ENCODE results near the gene FER1L5.

FER1L5 gene

DNA sequence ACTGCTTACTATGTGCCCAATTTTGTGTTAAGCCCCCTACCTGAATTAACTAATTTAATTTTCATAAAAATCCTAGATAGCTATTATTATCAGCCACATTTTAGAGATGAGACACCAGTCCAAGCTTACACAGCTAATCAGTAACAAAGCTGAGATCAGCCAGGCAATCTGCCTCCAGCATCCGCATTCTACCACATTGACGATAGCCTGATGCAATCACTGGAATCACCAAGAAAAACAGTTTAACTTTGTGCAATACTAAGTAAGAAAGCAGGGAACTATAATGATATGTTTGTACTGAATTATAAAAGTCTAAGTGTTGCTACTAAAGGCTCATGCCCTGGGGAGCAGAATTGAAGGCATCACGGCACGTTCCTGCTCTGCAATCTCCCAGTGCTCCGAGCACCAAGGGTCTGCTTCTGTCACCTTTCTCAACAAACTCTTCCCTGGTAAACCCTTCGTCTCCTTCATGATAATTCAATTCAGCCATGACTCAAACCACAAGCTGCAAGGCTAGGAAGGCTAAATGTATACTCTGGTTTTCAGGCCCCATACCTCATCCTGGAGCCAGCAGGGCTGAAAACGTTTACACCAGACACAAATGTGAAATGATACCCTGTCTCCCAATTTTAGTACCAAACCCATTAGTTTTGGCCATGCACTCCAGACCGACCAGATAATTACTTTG, 23.8 kb upstream of the FER1L5 start:
- TF ChIP-seq RAD21 (IDR thresholded peaks at IDR 0.05; ENCODE audit: low read depth) (no peak), TCF12 (IDR thresholded peaks at IDR 0.05; ENCODE audit: low read depth) (no peak), NFIC (IDR thresholded peaks at IDR 0.05) (no peak), CREB1 (IDR thresholded peaks at IDR 0.05; ENCODE audit: low read depth) (no peak), ZBTB7A (IDR thresholded peaks at IDR 0.05; ENCODE audit: low read depth) (no peak), TEAD4 (IDR thresholded peaks at IDR 0.05) (no peak), YY1 (IDR thresholded peaks at IDR 0.05; ENCODE audit: low read depth) (no peak), EP300 (IDR thresholded peaks at IDR 0.05; ENCODE audit: borderline replicate concordance) (no peak), CEBPB (IDR thresholded peaks at IDR 0.05) (no peak), TAF1 (IDR thresholded peaks at IDR 0.05; ENCODE audit: low read depth) (no peak)
- TF ChIP-seq, protein P1, sequence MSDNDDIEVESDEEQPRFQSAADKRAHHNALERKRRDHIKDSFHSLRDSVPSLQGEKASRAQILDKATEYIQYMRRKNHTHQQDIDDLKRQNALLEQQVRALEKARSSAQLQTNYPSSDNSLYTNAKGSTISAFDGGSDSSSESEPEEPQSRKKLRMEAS (IDR thresholded peaks at IDR 0.05): no peak
- TF ChIP-seq, protein P2, sequence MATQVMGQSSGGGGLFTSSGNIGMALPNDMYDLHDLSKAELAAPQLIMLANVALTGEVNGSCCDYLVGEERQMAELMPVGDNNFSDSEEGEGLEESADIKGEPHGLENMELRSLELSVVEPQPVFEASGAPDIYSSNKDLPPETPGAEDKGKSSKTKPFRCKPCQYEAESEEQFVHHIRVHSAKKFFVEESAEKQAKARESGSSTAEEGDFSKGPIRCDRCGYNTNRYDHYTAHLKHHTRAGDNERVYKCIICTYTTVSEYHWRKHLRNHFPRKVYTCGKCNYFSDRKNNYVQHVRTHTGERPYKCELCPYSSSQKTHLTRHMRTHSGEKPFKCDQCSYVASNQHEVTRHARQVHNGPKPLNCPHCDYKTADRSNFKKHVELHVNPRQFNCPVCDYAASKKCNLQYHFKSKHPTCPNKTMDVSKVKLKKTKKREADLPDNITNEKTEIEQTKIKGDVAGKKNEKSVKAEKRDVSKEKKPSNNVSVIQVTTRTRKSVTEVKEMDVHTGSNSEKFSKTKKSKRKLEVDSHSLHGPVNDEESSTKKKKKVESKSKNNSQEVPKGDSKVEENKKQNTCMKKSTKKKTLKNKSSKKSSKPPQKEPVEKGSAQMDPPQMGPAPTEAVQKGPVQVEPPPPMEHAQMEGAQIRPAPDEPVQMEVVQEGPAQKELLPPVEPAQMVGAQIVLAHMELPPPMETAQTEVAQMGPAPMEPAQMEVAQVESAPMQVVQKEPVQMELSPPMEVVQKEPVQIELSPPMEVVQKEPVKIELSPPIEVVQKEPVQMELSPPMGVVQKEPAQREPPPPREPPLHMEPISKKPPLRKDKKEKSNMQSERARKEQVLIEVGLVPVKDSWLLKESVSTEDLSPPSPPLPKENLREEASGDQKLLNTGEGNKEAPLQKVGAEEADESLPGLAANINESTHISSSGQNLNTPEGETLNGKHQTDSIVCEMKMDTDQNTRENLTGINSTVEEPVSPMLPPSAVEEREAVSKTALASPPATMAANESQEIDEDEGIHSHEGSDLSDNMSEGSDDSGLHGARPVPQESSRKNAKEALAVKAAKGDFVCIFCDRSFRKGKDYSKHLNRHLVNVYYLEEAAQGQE (IDR thresholded peaks at IDR 0.05; ENCODE audit: low read depth): no peak
- TF ChIP-seq, protein P3, sequence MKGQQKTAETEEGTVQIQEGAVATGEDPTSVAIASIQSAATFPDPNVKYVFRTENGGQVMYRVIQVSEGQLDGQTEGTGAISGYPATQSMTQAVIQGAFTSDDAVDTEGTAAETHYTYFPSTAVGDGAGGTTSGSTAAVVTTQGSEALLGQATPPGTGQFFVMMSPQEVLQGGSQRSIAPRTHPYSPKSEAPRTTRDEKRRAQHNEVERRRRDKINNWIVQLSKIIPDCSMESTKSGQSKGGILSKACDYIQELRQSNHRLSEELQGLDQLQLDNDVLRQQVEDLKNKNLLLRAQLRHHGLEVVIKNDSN (IDR thresholded peaks at IDR 0.05): no peak

DNA sequence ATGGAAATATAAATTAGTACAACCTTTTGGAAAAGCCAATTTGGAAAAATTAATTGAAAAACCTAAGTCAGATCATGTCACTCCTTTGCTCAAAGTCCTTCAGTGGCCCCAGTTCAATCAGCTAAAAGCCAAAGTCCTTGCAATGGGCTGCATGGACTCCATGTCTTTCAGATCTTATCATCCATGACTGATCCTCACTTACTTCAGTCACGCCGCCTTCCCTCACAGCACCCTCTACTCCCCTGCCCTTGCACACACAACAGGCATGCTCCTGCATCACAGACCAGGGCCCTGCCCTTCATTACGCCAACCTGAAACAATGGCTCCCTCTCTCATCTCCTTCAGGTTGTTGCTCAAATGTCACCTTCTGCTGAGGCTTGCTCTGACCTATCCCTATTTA, 20.0 kb upstream of the FER1L5 start:
- TF ChIP-seq NFIC (IDR thresholded peaks at IDR 0.05) (no peak), YY1 (IDR thresholded peaks at IDR 0.05; ENCODE audit: low read depth) (no peak), EGR1 (IDR thresholded peaks at IDR 0.05) (no peak), ZBTB7A (IDR thresholded peaks at IDR 0.05; ENCODE audit: low read depth) (no peak), TCF12 (IDR thresholded peaks at IDR 0.05; ENCODE audit: low read depth) (no peak), TEAD4 (IDR thresholded peaks at IDR 0.05) (no peak), FOXM1 (IDR thresholded peaks at IDR 0.05; ENCODE audit: borderline replicate concordance, low read depth) (no peak), RAD21 (IDR thresholded peaks at IDR 0.05; ENCODE audit: low read depth) (no peak), TAF1 (IDR thresholded peaks at IDR 0.05; ENCODE audit: low read depth) (no peak)
- TF ChIP-seq, protein P2 (IDR thresholded peaks at IDR 0.05; ENCODE audit: low read depth): no peak
- TF ChIP-seq, protein P1 (IDR thresholded peaks at IDR 0.05): no peak
- TF ChIP-seq, protein P3 (IDR thresholded peaks at IDR 0.05): no peak

DNA sequence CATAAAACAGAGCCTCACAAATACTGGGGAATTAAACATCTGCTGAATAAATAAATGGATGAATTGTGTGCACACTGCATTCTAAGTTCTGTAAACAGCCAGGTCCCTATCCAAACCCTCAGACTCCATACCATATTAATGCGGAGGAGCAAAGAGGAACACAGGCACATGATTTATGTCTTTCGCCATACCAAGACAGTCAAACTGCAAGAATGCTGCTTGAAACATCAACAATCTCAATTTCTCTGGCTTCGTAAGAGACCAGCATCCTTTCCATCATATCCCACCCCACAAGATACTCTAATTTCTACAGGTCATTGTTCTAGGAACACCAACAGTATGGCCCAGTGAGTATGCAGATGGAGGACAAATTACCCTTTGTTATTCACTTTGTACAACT, 19.4 kb upstream of the FER1L5 start:
- no peak for TF ChIP-seq CREB1 (IDR thresholded peaks at IDR 0.05; ENCODE audit: low read depth)
- no peak for TF ChIP-seq EGR1 (IDR thresholded peaks at IDR 0.05)
- TF ChIP-seq NFIC (IDR thresholded peaks at IDR 0.05): no peak
- TF ChIP-seq RAD21 (IDR thresholded peaks at IDR 0.05; ENCODE audit: low read depth): no peak
- TF ChIP-seq EP300 (IDR thresholded peaks at IDR 0.05; ENCODE audit: borderline replicate concordance): no peak
- no peak for TF ChIP-seq YY1 (IDR thresholded peaks at IDR 0.05; ENCODE audit: low read depth)
- TF ChIP-seq TCF12 (IDR thresholded peaks at IDR 0.05; ENCODE audit: low read depth): no peak
- no peak for TF ChIP-seq TAF1 (IDR thresholded peaks at IDR 0.05; ENCODE audit: low read depth)
- TF ChIP-seq, protein P1 (IDR thresholded peaks at IDR 0.05): no peak
- no peak for TF ChIP-seq CEBPB (IDR thresholded peaks at IDR 0.05)
- TF ChIP-seq, protein P3 (IDR thresholded peaks at IDR 0.05): no peak
- TF ChIP-seq ZBTB7A (IDR thresholded peaks at IDR 0.05; ENCODE audit: low read depth): no peak
- no peak for TF ChIP-seq TEAD4 (IDR thresholded peaks at IDR 0.05)
- TF ChIP-seq FOXM1 (IDR thresholded peaks at IDR 0.05; ENCODE audit: borderline replicate concordance, low read depth): no peak
- TF ChIP-seq, protein P2 (IDR thresholded peaks at IDR 0.05; ENCODE audit: low read depth): no peak
